ENCODE measurements around the gene AGAP1. TPM values are rescaled to one million over a fixed set of nuclear protein-coding genes. Genes with fewer than 3 reads are reported as not detected.

Gene AGAP1
- total and polyA plus RNA-seq, 2 donors (not counting 3 experiments of a cell fraction or from before 2014, with no cell fraction given), result 10.2 to 20.9 TPM

DNA sequence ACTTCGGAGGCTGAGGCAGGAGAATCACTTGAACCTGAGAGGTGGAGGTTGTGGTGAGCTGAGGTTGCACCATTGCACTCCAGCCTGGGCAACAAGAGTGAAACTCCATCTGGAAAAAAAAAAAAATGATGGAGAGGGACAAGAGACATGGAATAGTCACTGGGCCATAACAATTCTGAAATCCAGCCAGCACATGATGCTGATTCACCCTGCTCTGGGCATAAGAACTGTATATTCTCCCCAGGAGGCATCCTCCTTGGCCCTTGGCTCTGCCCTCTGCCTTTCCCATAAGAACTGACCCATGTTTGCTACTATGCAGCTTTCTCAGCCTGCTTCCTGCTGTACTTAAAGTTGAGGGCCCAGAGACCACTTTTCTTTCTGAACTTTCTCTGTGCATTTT, 376.7 kb downstream of the AGAP1 start:
- Histone ChIP-seq H3K79me2 (ENCODE audit: control insufficient read depth, insufficient read depth, low read length) (no peaks in the 10 kb centered on the region), H3K27ac (ENCODE audit: insufficient read depth, low read depth, low read length) (no peak overlapping the region), H3K9ac (replicated peaks; ENCODE audit: extremely low read depth, insufficient read depth, low read length) (no peak overlapping the region), H3K4me2 (ENCODE audit: insufficient read depth, low read length) (no peak overlapping the region), H3K36me3 (ENCODE audit: control insufficient read depth in 2 of 2, extremely low read depth in 1 of 2, insufficient read depth in 2 of 2, low read length in 2 of 2) (no peaks in the 10 kb centered on the region), H3K4me1 (ENCODE audit: control insufficient read depth, extremely low read depth, insufficient read depth, low read length) (no peaks in the 10 kb centered on the region), H3K9me1 (replicated peaks; ENCODE audit: control insufficient read depth, extremely low read depth, insufficient read depth, low read length) (no peaks in the 10 kb centered on the region), H2AFZ (ENCODE audit: low read depth, low read length) (no peak overlapping the region), H3K27me3 (ENCODE audit: control insufficient read depth in 2 of 2, insufficient read depth in 2 of 2, low read length in 2 of 2) (no peaks in the 10 kb centered on the region), H4K20me1 (replicated peaks; ENCODE audit: control insufficient read depth, extremely low read depth, insufficient read depth, low read length) (no peaks in the 10 kb centered on the region), H3K9me3 (replicated peaks; ENCODE audit: control insufficient read depth, insufficient read depth, low read length) (no peaks in the 10 kb centered on the region), H3K4me3 (replicated peaks in 1 of 3; ENCODE audit: insufficient read depth in 1 of 3, low read depth in 1 of 3, low read length in 3 of 3) (no peak overlapping the region)
- dilution Hi-C loops (cut with MboI; ENCODE audit: extremely low pct_ligation_motif_present, low sequenced_read_pairs), result no loop called here
- TF ChIP-seq MYC (IDR thresholded peaks at IDR 0.05; ENCODE audit: low read depth, low read length), result no peak
- TF ChIP-seq, protein P1, sequence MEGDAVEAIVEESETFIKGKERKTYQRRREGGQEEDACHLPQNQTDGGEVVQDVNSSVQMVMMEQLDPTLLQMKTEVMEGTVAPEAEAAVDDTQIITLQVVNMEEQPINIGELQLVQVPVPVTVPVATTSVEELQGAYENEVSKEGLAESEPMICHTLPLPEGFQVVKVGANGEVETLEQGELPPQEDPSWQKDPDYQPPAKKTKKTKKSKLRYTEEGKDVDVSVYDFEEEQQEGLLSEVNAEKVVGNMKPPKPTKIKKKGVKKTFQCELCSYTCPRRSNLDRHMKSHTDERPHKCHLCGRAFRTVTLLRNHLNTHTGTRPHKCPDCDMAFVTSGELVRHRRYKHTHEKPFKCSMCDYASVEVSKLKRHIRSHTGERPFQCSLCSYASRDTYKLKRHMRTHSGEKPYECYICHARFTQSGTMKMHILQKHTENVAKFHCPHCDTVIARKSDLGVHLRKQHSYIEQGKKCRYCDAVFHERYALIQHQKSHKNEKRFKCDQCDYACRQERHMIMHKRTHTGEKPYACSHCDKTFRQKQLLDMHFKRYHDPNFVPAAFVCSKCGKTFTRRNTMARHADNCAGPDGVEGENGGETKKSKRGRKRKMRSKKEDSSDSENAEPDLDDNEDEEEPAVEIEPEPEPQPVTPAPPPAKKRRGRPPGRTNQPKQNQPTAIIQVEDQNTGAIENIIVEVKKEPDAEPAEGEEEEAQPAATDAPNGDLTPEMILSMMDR (IDR thresholded peaks at IDR 0.05; ENCODE audit: extremely low read depth in 1 of 2, insufficient read depth in 1 of 2, low read depth in 1 of 2, low read length in 2 of 2), result no peak
- CTCF ChIA-PET, result no interaction called here
- DNase-seq (ENCODE audit: low read depth, low spot score), result no peak
- intact Hi-C loops (cut with micrococcal nuclease), result no loop called here
- POLR2A ChIA-PET, result no interaction called here
- FAIRE-seq, result no peak
- no TSS peak for BruUV-seq (replicated peaks)

GRCh38 chr2:235876099-235876679, 382.3 kb downstream of the AGAP1 start:
- no peaks in the 10 kb centered on the region for H3K9me3 ChIP-seq (replicated peaks; ENCODE audit: control insufficient read depth, insufficient read depth, low read length)
- no peak overlapping the region for H3K4me3 ChIP-seq (replicated peaks in 1 of 3; ENCODE audit: insufficient read depth in 1 of 3, low read depth in 1 of 3, low read length in 3 of 3)
- intact Hi-C loops (cut with micrococcal nuclease), result no loop called here
- no TSS peak for BruUV-seq (replicated peaks)
- no peak overlapping the region for H3K27ac ChIP-seq (ENCODE audit: insufficient read depth, low read depth, low read length)
- H3K4me2 ChIP-seq (ENCODE audit: insufficient read depth, low read length), result no peak overlapping the region
- no peaks in the 10 kb centered on the region for H3K4me1 ChIP-seq (ENCODE audit: control insufficient read depth, extremely low read depth, insufficient read depth, low read length)
- no peaks in the 10 kb centered on the region for H4K20me1 ChIP-seq (replicated peaks; ENCODE audit: control insufficient read depth, extremely low read depth, insufficient read depth, low read length)
- FAIRE-seq (no peak), DNase-seq (ENCODE audit: low read depth, low spot score) (no peak)
- H3K9ac ChIP-seq (replicated peaks; ENCODE audit: extremely low read depth, insufficient read depth, low read length), result no peak overlapping the region
- H3K27me3 ChIP-seq (ENCODE audit: control insufficient read depth in 2 of 2, insufficient read depth in 2 of 2, low read length in 2 of 2), result no peaks in the 10 kb centered on the region
- H3K9me1 ChIP-seq (replicated peaks; ENCODE audit: control insufficient read depth, extremely low read depth, insufficient read depth, low read length), result no peaks in the 10 kb centered on the region
- H3K79me2 ChIP-seq (ENCODE audit: control insufficient read depth, insufficient read depth, low read length), result no peaks in the 10 kb centered on the region
- TF ChIP-seq GATA2 (IDR thresholded peaks at IDR 0.05; ENCODE audit: insufficient read depth, insufficient read length, low read depth, low read length) (no peak), MYC (IDR thresholded peaks at IDR 0.05; ENCODE audit: low read depth, low read length) (no peak), JUN (IDR thresholded peaks at IDR 0.05; ENCODE audit: borderline replicate concordance, insufficient read depth, insufficient read length, low read depth) (no peak), MAX (IDR thresholded peaks at IDR 0.05; ENCODE audit: insufficient read depth, insufficient read length) (no peak), POLR2AphosphoS5 (IDR thresholded peaks at IDR 0.05; ENCODE audit: insufficient read depth, low read depth, low read length) (no peak), EZH2 (IDR thresholded peaks at IDR 0.05; ENCODE audit: borderline replicate concordance, low read depth, low read length, severe bottlenecking) (no peak), POLR2A (IDR thresholded peaks at IDR 0.05; ENCODE audit: low read depth, low read length) (no peak), FOS (IDR thresholded peaks at IDR 0.05; ENCODE audit: borderline replicate concordance, insufficient read depth, low read length) (no peak)
- TF ChIP-seq, protein P1 (IDR thresholded peaks at IDR 0.05; ENCODE audit: extremely low read depth in 1 of 2, insufficient read depth in 1 of 2, low read depth in 1 of 2, low read length in 2 of 2), result no peak
- ChIA-PET POLR2A (no interaction called here), CTCF (no interaction called here)
- no peak overlapping the region for H2AFZ ChIP-seq (ENCODE audit: low read depth, low read length)
- dilution Hi-C loops (cut with MboI; ENCODE audit: extremely low pct_ligation_motif_present, low sequenced_read_pairs), result no loop called here
- H3K36me3 ChIP-seq (ENCODE audit: control insufficient read depth in 2 of 2, extremely low read depth in 1 of 2, insufficient read depth in 2 of 2, low read length in 2 of 2), result no peaks in the 10 kb centered on the region

Measured in endothelial cell of umbilical vein (primary cell).